GM21447 (cell line): ENCODE data around the gene ZNF782.
"Not testable (repeated sequence)": the region's sequence is repeated elsewhere in the genome, so short reads cannot be mapped to it uniquely, and the experiment has no call there.

ENCODE experiments used
- ATAC-seq: cut with Tn5 transposase; IDR thresholded peaks from one replicate; pipeline ENCODE4 v1.9.1; 2021; ENCODE audit not compliant: unreplicated experiment

Gene ZNF782

GRCh38 chr9:96854651-96855273 lies 448 bp upstream of the ZNF782 start:
- no peak for ATAC-seq

DNA sequence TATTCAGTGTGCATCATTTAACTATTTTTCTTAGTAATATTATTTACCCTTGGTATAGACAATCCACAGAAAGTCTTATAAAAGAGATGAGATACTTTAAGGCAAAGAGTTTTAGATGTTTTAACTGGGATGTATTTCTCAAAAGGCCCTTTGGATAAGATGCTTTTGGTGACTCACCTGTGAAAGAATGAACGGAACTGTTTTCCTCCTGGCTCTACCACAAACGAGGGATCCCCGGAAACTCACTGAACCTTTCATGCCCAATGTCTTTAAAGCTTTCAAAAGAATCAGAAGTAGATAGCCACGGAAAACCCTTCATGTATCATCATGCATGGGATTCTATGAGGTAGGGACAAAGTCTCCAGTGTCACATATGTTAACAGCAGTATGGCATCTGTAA lies 1.6 kb downstream of the ZNF782 start:
- ATAC-seq, result no peak

DNA sequence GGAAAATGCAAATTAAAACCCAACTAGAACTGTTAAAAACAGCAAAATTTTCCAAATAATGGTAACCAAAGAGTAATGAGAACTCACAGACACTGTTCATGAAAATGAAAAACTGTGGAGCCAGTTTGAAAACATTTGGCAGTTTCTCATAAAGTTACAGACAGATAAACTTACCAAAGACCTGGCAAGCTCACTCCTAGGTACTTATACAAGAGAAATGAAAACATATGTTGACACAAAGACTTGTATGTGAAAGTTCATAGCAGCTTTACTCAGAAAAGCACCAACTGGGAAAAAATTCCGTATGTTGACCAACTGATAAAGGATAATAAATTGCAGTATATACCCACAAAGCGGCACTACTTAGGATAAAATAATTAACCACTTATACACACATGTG lies 10.3 kb downstream of the ZNF782 start:
- no peak for ATAC-seq

GRCh38 chr9:96818533-96818932 lies 35.8 kb downstream of the ZNF782 start:
- no peak for ATAC-seq

DNA sequence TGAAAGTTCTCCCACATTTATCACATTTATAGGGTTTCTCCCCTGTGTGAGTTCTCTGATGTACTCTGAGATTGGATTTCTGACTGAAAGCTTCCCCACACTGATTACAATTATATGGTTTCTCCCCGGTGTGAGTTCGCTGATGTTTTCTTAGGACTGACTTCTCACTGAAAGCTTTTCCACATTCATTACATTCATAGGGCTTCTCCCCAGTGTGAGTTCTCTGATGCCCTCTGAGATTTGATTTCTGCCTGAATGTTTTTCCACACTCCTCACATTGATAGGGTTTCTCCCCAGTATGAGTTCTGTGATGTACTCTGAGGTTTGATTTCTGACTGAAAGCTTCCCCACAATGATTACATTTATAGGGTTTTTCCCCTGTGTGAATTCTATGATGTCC lies 36.3 kb downstream of the ZNF782 start:
- no peak for ATAC-seq

DNA sequence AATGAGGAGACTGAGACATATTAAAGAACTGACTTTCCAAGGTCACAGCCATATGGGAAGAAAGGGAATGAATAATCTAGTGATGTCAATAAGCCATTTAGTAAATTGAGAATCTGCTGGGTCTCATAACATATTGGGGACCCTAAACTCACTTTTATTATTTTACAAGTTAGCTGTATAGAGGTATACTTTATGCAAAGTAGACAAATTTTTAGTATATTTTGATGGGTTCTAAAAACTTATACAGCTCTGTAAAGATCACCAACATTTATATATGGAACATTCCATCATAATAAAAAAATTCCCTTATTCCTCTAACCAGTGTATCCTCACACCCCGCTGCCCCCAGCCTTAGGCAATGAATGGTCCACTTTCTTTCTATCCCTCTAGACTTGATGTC lies 40.7 kb downstream of the ZNF782 start:
- no peak for ATAC-seq

DNA sequence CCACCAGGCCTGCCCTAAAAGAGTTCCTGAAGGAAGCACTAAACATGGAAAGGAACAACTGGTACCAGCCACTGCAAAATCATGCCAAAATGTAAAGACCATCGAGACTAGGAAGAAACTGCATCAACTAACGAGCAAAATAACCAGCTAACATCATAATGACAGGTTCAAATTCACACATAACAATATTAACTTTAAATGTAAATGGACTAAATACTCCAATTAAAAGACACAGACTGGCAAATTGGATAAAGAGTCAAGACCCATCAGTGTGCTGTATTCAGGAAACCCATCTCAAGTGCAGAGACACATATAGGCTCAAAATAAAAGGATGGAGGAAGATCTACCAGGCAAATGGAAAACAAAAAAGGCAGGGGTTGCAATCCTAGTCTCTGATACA lies 55.4 kb downstream of the ZNF782 start:
- not testable (repeated sequence) for ATAC-seq

GRCh38 chr9:96784021-96784420 lies 70.3 kb downstream of the ZNF782 start:
- no peak for ATAC-seq

GRCh38 chr9:96782235-96782634 lies 72.1 kb downstream of the ZNF782 start:
- no peak for ATAC-seq

GRCh38 chr9:96781552-96781951 lies 72.8 kb downstream of the ZNF782 start:
- no peak for ATAC-seq

DNA sequence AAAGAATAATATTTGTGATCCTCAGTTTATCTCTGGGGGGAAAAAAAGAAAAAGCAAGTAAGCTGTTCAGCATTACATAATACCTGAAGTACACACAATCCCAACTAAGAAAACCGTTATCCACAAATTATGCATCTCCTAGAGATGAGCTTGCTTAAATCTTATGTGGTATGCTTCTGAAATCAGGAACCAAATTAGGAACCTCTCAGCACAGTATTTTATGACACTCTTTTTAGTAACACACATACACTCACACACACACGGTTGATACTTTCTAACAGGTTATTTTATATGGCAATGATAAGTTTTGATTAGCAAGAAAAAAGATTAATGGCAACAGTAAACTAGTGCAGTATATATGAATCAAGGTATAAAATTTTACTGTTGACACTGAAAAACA lies 75.2 kb downstream of the ZNF782 start:
- no peak for ATAC-seq

DNA sequence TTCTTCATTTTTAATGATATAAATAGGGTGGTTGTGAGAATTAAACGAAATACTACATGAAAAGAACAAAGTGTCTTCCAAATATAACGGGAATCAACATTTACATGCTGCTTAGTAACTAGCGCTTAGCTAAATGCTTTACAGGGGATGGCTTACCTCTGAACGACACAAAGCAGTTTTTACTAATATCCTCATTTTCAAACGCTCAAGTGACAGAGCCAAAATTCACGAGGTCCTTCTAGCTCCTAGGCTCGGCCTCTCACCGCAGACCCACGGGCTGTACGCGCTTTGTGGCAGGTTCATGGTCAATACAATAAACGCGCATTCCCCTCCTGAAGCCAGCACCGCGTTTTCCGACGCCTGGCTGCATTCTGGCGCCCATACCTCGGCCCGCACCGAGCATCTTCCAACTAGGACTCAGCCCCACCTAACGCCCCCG lies 76.9 kb downstream of the ZNF782 start:
- ATAC-seq, result no peak

- ATAC-seq, result no peak
Observed at GRCh38 chr9:96771124-96771523, 83.2 kb downstream of the ZNF782 start.

GRCh38 chr9:96769989-96770388 lies 84.3 kb downstream of the ZNF782 start:
- ATAC-seq, result no peak
